CD4-positive, CD25-positive, alpha-beta regulatory T cell (primary cell): ENCODE data around the gene IL2RA. TPM values are rescaled to one million over a fixed set of nuclear protein-coding genes. Genes with fewer than 3 reads are reported as not detected.

ENCODE experiments used
- ATAC-seq, 2 donors: fragments of 150-1000 bp; cut with Tn5 transposase; one replicate each; pipeline ENCODE4 v1.10.0; 2021; ENCODE audit warnings: low read depth in 2 of 2, moderate number of reproducible peaks in 2 of 2, moderate library complexity in 1 of 2
- DNase-seq, 3 donors: peaks; one replicate each; pipeline versions ENCODE4 v3.0.0 to v3.0.0-alpha.2; 2012 to 2022; ENCODE audit warnings: mixed read lengths in 1 of 3
- H3K27ac ChIP-seq: one replicate; pipeline ENCODE4 v1.7.0; 2013; ENCODE audit warnings: mild to moderate bottlenecking, low read length; ENCODE audit not compliant: insufficient read depth, poor library complexity, severe bottlenecking
- H3K27me3 ChIP-seq: one replicate; pipeline ENCODE4 v1.7.0; 2013; ENCODE audit warnings: low read length; ENCODE audit not compliant: control insufficient read depth, insufficient read depth
- H3K36me3 ChIP-seq: one replicate; pipeline ENCODE4 v1.7.0; 2013; ENCODE audit warnings: mild to moderate bottlenecking, low read length, moderate library complexity; ENCODE audit not compliant: control insufficient read depth, insufficient read depth
- H3K4me1 ChIP-seq: 2 replicates; pipeline ENCODE4 v1.7.0; 2013; ENCODE audit warnings: mild to moderate bottlenecking, low read length; ENCODE audit not compliant: insufficient read depth, control insufficient read depth, poor library complexity, severe bottlenecking
- H3K4me3 ChIP-seq: one replicate; pipeline ENCODE4 v1.7.0; 2013; ENCODE audit warnings: low read depth, mild to moderate bottlenecking, low read length, moderate library complexity
- H3K9me3 ChIP-seq, 2 experiments: 1 replicate in 1 of 2; 2 replicates in 1 of 2; pipeline ENCODE4 v1.7.0; 2013; ENCODE audit warnings: low read length in 2 of 2, mild to moderate bottlenecking in 1 of 2, moderate library complexity in 1 of 2; ENCODE audit not compliant: control insufficient read depth in 2 of 2
- H3K27ac Mint-ChIP-seq, 3 donors: one replicate each; pipeline ENCODE4 v1.8.0; 2020 to 2022; ENCODE audit warnings: mild to moderate bottlenecking in 3 of 3, mixed read lengths in 3 of 3, moderate library complexity in 2 of 3
- H3K27me3 Mint-ChIP-seq: one replicate; pipeline ENCODE4 v1.8.0; 2022; ENCODE audit warnings: mild to moderate bottlenecking, mixed read lengths
- H3K36me3 Mint-ChIP-seq: one replicate; pipeline ENCODE4 v1.8.0; 2020; ENCODE audit warnings: mixed read lengths
- H3K4me1 Mint-ChIP-seq, 4 donors: one replicate each; pipeline ENCODE4 v1.8.0; 2020 to 2022; ENCODE audit warnings: mixed read lengths in 4 of 4, mild to moderate bottlenecking in 1 of 4
- H3K4me3 Mint-ChIP-seq, 4 donors: one replicate each; pipeline ENCODE4 v1.8.0; 2020 to 2022; ENCODE audit warnings: mild to moderate bottlenecking in 4 of 4, mixed read lengths in 4 of 4, moderate library complexity in 3 of 4
- H3K9me3 Mint-ChIP-seq, 7 donors: one replicate each; pipeline ENCODE4 v1.8.0; 2020 to 2022; ENCODE audit warnings: mixed read lengths in 7 of 7, mild to moderate bottlenecking in 3 of 7, moderate library complexity in 2 of 7
- polyA plus RNA-seq, 4 donors: library from polyadenylated mRNA; unstranded; fragments of 300-500 nt; fragmentation: Illumina TruSeq; gene quantifications; one replicate each; pipeline ENCODE4 v1.2.3, GENCODE V29; 2021
- total RNA-seq: library from RNA; stranded (reverse); gene quantifications from one replicate; pipeline ENCODE4 v1.2.3, GENCODE V29; 2022

IL2RA gene
- total and polyA plus RNA-seq, 5 donors from 2014 or later, result 159 to 261 (median 195) TPM

GRCh38 chr10:5996696-5997095 lies 65.5 kb downstream of the IL2RA start:
- Mint-ChIP-seq H3K36me3 (peaks cover 4% of the 10 kb centered on the region), H3K9me3 (peaks cover 0 to 11% (median 0%) of the 10 kb centered on the region in 7 donors), H3K27me3 (peaks cover 14% of the 10 kb centered on the region), H3K4me3 (no peak overlapping the region), H3K27ac (no peak overlapping the region), H3K4me1 (peaks cover 0 to 14% (median 11%) of the 10 kb centered on the region in 4 donors)
- DNase-seq, result no peak
- Histone ChIP-seq H3K4me1 (peaks cover 6% of the 10 kb centered on the region), H3K4me3 (no peak overlapping the region), H3K36me3 (no peaks in the 10 kb centered on the region), H3K9me3 (peaks cover 4 to 5% of the 10 kb centered on the region in 2 experiments), H3K27me3 (no peaks in the 10 kb centered on the region), H3K27ac (no peak overlapping the region)
- no peak for ATAC-seq

GRCh38 chr10:5992398-5992797 lies 69.8 kb downstream of the IL2RA start:
- peaks cover 4% of the 10 kb centered on the region for H3K36me3 Mint-ChIP-seq
- H3K4me1 Mint-ChIP-seq, result peaks cover 0 to 12% (median 8%) of the 10 kb centered on the region in 4 donors
- peaks cover 6 to 10% of the 10 kb centered on the region in 2 experiments for H3K9me3 ChIP-seq
- H3K27me3 Mint-ChIP-seq, result peaks cover 9% of the 10 kb centered on the region
- ATAC-seq (no peak), DNase-seq (no peak)
- H3K4me1 ChIP-seq, result peaks cover 6% of the 10 kb centered on the region
- no peaks in the 10 kb centered on the region for H3K27me3 ChIP-seq
- H3K27ac Mint-ChIP-seq, result no peak overlapping the region
- H3K36me3 ChIP-seq, result no peaks in the 10 kb centered on the region
- H3K4me3 ChIP-seq, result no peak overlapping the region
- no peak overlapping the region for H3K27ac ChIP-seq
- H3K9me3 Mint-ChIP-seq, result peaks cover 0 to 18% (median 0%) of the 10 kb centered on the region in 7 donors
- H3K4me3 Mint-ChIP-seq, result no peak overlapping the region

GRCh38 chr10:5991708-5992107 lies 70.5 kb downstream of the IL2RA start:
- H3K27me3 Mint-ChIP-seq, result peaks cover 5% of the 10 kb centered on the region
- Histone ChIP-seq H3K4me1 (peaks cover 6% of the 10 kb centered on the region), H3K27me3 (no peaks in the 10 kb centered on the region), H3K4me3 (no peak overlapping the region), H3K27ac (no peak overlapping the region), H3K36me3 (no peaks in the 10 kb centered on the region), H3K9me3 (peaks cover 6 to 10% of the 10 kb centered on the region in 2 experiments)
- H3K9me3 Mint-ChIP-seq, result peaks cover 0 to 18% (median 0%) of the 10 kb centered on the region in 7 donors
- no peak overlapping the region for H3K27ac Mint-ChIP-seq
- H3K4me1 Mint-ChIP-seq, result peaks cover 0 to 12% (median 9%) of the 10 kb centered on the region in 4 donors
- H3K36me3 Mint-ChIP-seq, result peaks cover 4% of the 10 kb centered on the region
- DNase-seq (no peak), ATAC-seq (no peak)
- H3K4me3 Mint-ChIP-seq, result no peak overlapping the region

- H3K36me3 ChIP-seq, result no peaks in the 10 kb centered on the region
- peaks cover 6 to 10% of the 10 kb centered on the region in 2 experiments for H3K9me3 ChIP-seq
- H3K27me3 ChIP-seq, result no peaks in the 10 kb centered on the region
- peaks cover 4% of the 10 kb centered on the region for H3K36me3 Mint-ChIP-seq
- no peak overlapping the region for H3K4me3 ChIP-seq
- H3K27ac ChIP-seq, result no peak overlapping the region
- no peak for DNase-seq
- no peak overlapping the region for H3K4me3 Mint-ChIP-seq
- peaks cover 4% of the 10 kb centered on the region for H3K27me3 Mint-ChIP-seq
- peaks cover 0 to 14% (median 9%) of the 10 kb centered on the region in 4 donors for H3K4me1 Mint-ChIP-seq
- H3K9me3 Mint-ChIP-seq, result peaks cover 0 to 18% (median 0%) of the 10 kb centered on the region in 7 donors
- no peak for ATAC-seq
- H3K27ac Mint-ChIP-seq, result no peak overlapping the region
- peaks cover 6% of the 10 kb centered on the region for H3K4me1 ChIP-seq
Observed at GRCh38 chr10:5989756-5990155, 72.4 kb downstream of the IL2RA start.

GRCh38 chr10:5988336-5988920 lies 73.7 kb downstream of the IL2RA start:
- peaks cover 11% of the 10 kb centered on the region for H3K27me3 Mint-ChIP-seq
- peaks cover 0 to 14% (median 0%) of the 10 kb centered on the region in 7 donors for H3K9me3 Mint-ChIP-seq
- Histone ChIP-seq H3K27ac (no peak overlapping the region), H3K4me3 (no peak overlapping the region), H3K36me3 (no peaks in the 10 kb centered on the region), H3K9me3 (peaks cover 6 to 10% of the 10 kb centered on the region in 2 experiments), H3K4me1 (peaks cover 6% of the 10 kb centered on the region), H3K27me3 (no peaks in the 10 kb centered on the region)
- DNase-seq (no peak), ATAC-seq (no peak)
- H3K4me1 Mint-ChIP-seq, result peaks cover 0 to 14% (median 9%) of the 10 kb centered on the region in 4 donors
- H3K4me3 Mint-ChIP-seq, result no peak overlapping the region
- H3K36me3 Mint-ChIP-seq, result peaks cover 4% of the 10 kb centered on the region
- peak overlapping the region in 1 of 3 donors; percentile 11 for H3K27ac Mint-ChIP-seq

- peaks cover 4% of the 10 kb centered on the region for H3K36me3 Mint-ChIP-seq
- Histone ChIP-seq H3K4me1 (peaks cover 6% of the 10 kb centered on the region), H3K9me3 (peaks cover 6 to 10% of the 10 kb centered on the region in 2 experiments), H3K4me3 (no peak overlapping the region), H3K36me3 (no peaks in the 10 kb centered on the region), H3K27me3 (no peaks in the 10 kb centered on the region), H3K27ac (no peak overlapping the region)
- H3K27me3 Mint-ChIP-seq, result peaks cover 11% of the 10 kb centered on the region
- peak overlapping the region in 1 of 4 donors; percentile 3 for H3K4me3 Mint-ChIP-seq
- peaks cover 0 to 14% (median 0%) of the 10 kb centered on the region in 7 donors for H3K9me3 Mint-ChIP-seq
- H3K27ac Mint-ChIP-seq, result peak overlapping the region; percentile 11 to 74 (median 62)
- no peak for ATAC-seq
- DNase-seq, result peak in 1 of 3 donors; percentile 19
- peaks cover 0 to 14% (median 9%) of the 10 kb centered on the region in 4 donors for H3K4me1 Mint-ChIP-seq
Observed at GRCh38 chr10:5987747-5988146, 74.4 kb downstream of the IL2RA start.

- peaks cover 6% of the 10 kb centered on the region for H3K4me1 ChIP-seq
- H3K9me3 Mint-ChIP-seq, result no peaks in the 10 kb centered on the region
- no peak overlapping the region for H3K4me3 Mint-ChIP-seq
- H3K27me3 ChIP-seq, result no peaks in the 10 kb centered on the region
- H3K9me3 ChIP-seq, result no peaks in the 10 kb centered on the region
- no peak for DNase-seq
- H3K27ac ChIP-seq, result no peak overlapping the region
- no peak overlapping the region for H3K4me3 ChIP-seq
- H3K4me1 Mint-ChIP-seq, result peaks cover 0 to 16% (median 9%) of the 10 kb centered on the region in 4 donors
- H3K36me3 Mint-ChIP-seq, result no peaks in the 10 kb centered on the region
- H3K36me3 ChIP-seq, result no peaks in the 10 kb centered on the region
- ATAC-seq, result no peak
- H3K27ac Mint-ChIP-seq, result no peak overlapping the region
- peaks cover 7% of the 10 kb centered on the region for H3K27me3 Mint-ChIP-seq
Observed at GRCh38 chr10:5985029-5985428, 77.1 kb downstream of the IL2RA start.

GRCh38 chr10:5983774-5984173 lies 78.4 kb downstream of the IL2RA start:
- Mint-ChIP-seq H3K4me1 (peaks cover 0 to 16% (median 9%) of the 10 kb centered on the region in 4 donors), H3K27ac (no peak overlapping the region), H3K27me3 (peaks cover 7% of the 10 kb centered on the region), H3K4me3 (no peak overlapping the region), H3K36me3 (no peaks in the 10 kb centered on the region), H3K9me3 (no peaks in the 10 kb centered on the region)
- Histone ChIP-seq H3K4me3 (no peak overlapping the region), H3K27me3 (no peaks in the 10 kb centered on the region), H3K9me3 (no peaks in the 10 kb centered on the region), H3K27ac (no peak overlapping the region), H3K36me3 (no peaks in the 10 kb centered on the region), H3K4me1 (peaks cover 6% of the 10 kb centered on the region)
- no peak for DNase-seq
- no peak for ATAC-seq
